HepG2 (cell line): ENCODE measurements around the gene ZAR1L. TPM values are rescaled to one million over a fixed set of nuclear protein-coding genes. Genes with fewer than 3 reads are reported as not detected.

ENCODE experiments used
- ARNT2 ChIP-seq: sonication (generic); formaldehyde crosslinking; IDR thresholded peaks from 2 replicates; pipeline ENCODE4 v1.8.0; 2022; ENCODE audit warnings: mild to moderate bottlenecking, low read depth, missing genetic modification reagents, moderate library complexity
- CENPX ChIP-seq: sonication (generic); formaldehyde crosslinking; IDR thresholded peaks from 2 replicates; pipeline ENCODE4 v1.9.0; 2021; ENCODE audit warnings: mild to moderate bottlenecking, missing genetic modification reagents, moderate library complexity
- FLYWCH1 ChIP-seq: sonication (generic); formaldehyde crosslinking; IDR thresholded peaks from 2 replicates; pipeline ENCODE4 v1.8.1; 2023; ENCODE audit warnings: mild to moderate bottlenecking, missing genetic modification reagents
- GABPB1 ChIP-seq: IDR thresholded peaks from 2 replicates; pipeline ENCODE4 v1.6.1; 2016; ENCODE audit warnings: mild to moderate bottlenecking, missing genetic modification reagents, moderate library complexity, missing compliant biosample characterization
- GTF3A ChIP-seq: sonication (generic); formaldehyde crosslinking; conservative IDR thresholded peaks from 2 replicates; pipeline ENCODE4 v1.4.0; 2020; ENCODE audit warnings: mild to moderate bottlenecking, missing genetic modification reagents
- HHEX ChIP-seq: IDR thresholded peaks from 2 replicates; pipeline ENCODE4 v1.6.1; 2016; ENCODE audit warnings: control low read depth
- NFIB ChIP-seq: sonication (generic); formaldehyde crosslinking; IDR thresholded peaks from 2 replicates; pipeline ENCODE4 v1.9.0; 2021; ENCODE audit warnings: missing genetic modification reagents, mild to moderate bottlenecking, borderline replicate concordance
- SMAD3 ChIP-seq: sonication (generic); formaldehyde crosslinking; IDR thresholded peaks from 2 replicates; pipeline ENCODE4 v1.4.0; 2020; ENCODE audit warnings: missing genetic modification reagents
- ZBTB20 ChIP-seq: sonication (generic); formaldehyde crosslinking; IDR thresholded peaks from 2 replicates; pipeline ENCODE4 v1.8.1; 2023; ENCODE audit warnings: missing genetic modification reagents, low read depth, mild to moderate bottlenecking, borderline replicate concordance
- ZBTB21 ChIP-seq: sonication (generic); formaldehyde crosslinking; IDR thresholded peaks from 2 replicates; pipeline ENCODE4 v1.4.0; 2020; ENCODE audit warnings: missing genetic modification reagents
- ZNF205 ChIP-seq: IDR thresholded peaks from 2 replicates; pipeline ENCODE4 v1.6.1; 2018; ENCODE audit warnings: missing biosample characterization, missing genetic modification reagents
- ZNF274 ChIP-seq: sonication (generic); formaldehyde crosslinking; IDR thresholded peaks from 2 replicates; pipeline ENCODE4 v1.5.1; 2020; ENCODE audit warnings: mild to moderate bottlenecking, missing genetic modification reagents
- ZNF432 ChIP-seq: sonication (generic); formaldehyde crosslinking; IDR thresholded peaks from 2 replicates; pipeline ENCODE4 v1.5.0; 2020; ENCODE audit warnings: missing genetic modification reagents, mild to moderate bottlenecking, borderline replicate concordance
- ZNF451 ChIP-seq: sonication (generic); formaldehyde crosslinking; IDR thresholded peaks from 2 replicates; pipeline ENCODE4 v1.5.0; 2020; ENCODE audit warnings: mild to moderate bottlenecking, missing genetic modification reagents
- ZNF720 ChIP-seq: sonication (generic); formaldehyde crosslinking; IDR thresholded peaks from 2 replicates; pipeline ENCODE4 v1.4.0; 2020; ENCODE audit warnings: missing genetic modification reagents
- ZNF883 ChIP-seq: sonication (generic); formaldehyde crosslinking; IDR thresholded peaks from 2 replicates; pipeline ENCODE4 v1.5.1; 2020; ENCODE audit warnings: mild to moderate bottlenecking, missing genetic modification reagents; ENCODE audit errors: not compliant biosample characterization
- ZSCAN9 ChIP-seq: IDR thresholded peaks from 2 replicates; pipeline ENCODE4 v1.6.1; 2016; ENCODE audit warnings: borderline replicate concordance
- polyA plus RNA-seq, 8 experiments: library from polyadenylated mRNA; depleted of rRNA in 3 of 8; stranded (reverse) in 7 of 8; unstranded in 1 of 8; fragments of >200 nt; fragmentation: Illumina TruSeq in 4 of 8; extraction: Trizol in 4 of 8; gene quantifications; 2 replicates each; pipeline versions ENCODE4 v1.2.1 to v1.2.3, GENCODE V29; 2011 to 2016; ENCODE audit warnings: low read depth in 4 of 8, missing spikeins in 1 of 8, mixed read lengths in 1 of 8; ENCODE audit not compliant: insufficient read depth in 1 of 8
- total RNA-seq, 5 experiments: library from RNA; depleted of rRNA; stranded (reverse); fragments of >200 nt; fragmentation: Illumina TruSeq; extraction: Trizol; gene quantifications; 2 replicates each; pipeline ENCODE4 v1.2.3, GENCODE V29; 2016; ENCODE audit warnings: low read depth in 1 of 5
- TF ChIP-seq, protein P1 (sequence below): sonication (generic); formaldehyde crosslinking; IDR thresholded peaks from 2 replicates; pipeline ENCODE4 v1.4.0; 2020; ENCODE audit warnings: missing genetic modification reagents
- TF ChIP-seq, protein P2 (sequence below): sonication (generic); formaldehyde crosslinking; IDR thresholded peaks from 2 replicates; pipeline ENCODE4; 2020; ENCODE audit warnings: missing genetic modification reagents, mild to moderate bottlenecking, borderline replicate concordance
- TF ChIP-seq, protein P3 (sequence below): sonication (generic); formaldehyde crosslinking; conservative IDR thresholded peaks from 2 replicates; pipeline ENCODE4 v1.8.0; 2022; ENCODE audit warnings: missing genetic modification reagents

Gene ZAR1L
- total and polyA plus RNA-seq, 2 of the 13 experiments (the other 11 are each of a cell fraction or from before 2014, with no cell fraction given) = 0.09 TPM; not detected in 1

DNA sequence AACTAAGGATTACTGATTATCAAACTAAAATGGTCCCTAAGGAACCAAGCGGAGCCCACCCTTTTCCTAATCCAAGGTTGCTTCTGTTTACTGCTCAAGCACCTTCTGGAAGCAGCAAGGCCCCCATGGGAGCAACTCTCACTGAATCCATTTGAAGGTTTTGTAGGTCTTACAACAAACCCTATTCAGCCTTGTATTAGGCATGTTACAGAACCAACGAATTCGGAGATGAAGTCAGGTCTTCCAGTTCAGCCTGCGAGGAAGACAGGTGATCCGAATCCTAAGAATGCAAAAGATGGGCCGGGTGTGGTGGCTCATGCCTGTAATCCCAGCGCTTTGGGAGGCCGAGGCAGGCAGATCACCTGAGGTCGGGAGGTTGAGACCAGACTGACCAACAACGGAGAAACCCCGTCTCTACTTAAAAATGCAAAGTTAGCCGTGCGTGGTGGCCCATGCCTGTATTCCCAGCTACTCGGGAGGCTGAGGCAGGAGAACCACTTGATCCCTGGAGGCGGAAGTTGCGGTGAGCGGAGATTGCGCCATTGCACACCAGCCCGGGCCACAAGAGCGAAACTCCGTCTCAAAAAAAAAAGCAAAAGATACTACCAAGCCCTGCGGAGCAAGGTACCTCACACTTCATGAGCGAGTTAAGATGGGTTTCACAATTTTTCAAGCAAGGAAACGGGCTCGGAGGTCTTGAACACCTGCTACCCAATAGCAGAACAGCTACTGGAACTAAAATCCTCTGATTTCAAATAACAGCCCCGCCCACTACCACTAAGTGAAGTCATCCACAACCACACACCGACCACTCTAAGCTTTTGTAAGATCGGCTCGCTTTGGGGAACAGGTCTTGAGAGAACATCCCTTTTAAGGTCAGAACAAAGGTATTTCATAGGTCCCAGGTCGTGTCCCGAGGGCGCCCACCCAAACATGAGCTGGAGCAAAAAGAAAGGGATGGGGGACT lies 609 bp downstream of the ZAR1L start (continued):
- TF ChIP-seq FLYWCH1 (CRISPR knock-in tag) (no peak), HHEX (CRISPR knock-in tag) (no peak), ARNT2 (CRISPR knock-in tag) (no peak), GTF3A (CRISPR knock-in tag) (0 out of 2 replicates have a peak, but pooled peaks have one; percentile 7), NFIB (CRISPR knock-in tag) (no peak), ZNF274 (CRISPR knock-in tag) (no peak), SMAD3 (CRISPR knock-in tag) (no peak), ZNF432 (CRISPR knock-in tag) (no peak), ZBTB20 (CRISPR knock-in tag) (no peak), GABPB1 (no peak), ZNF451 (no peak), ZSCAN9 (no peak), ZNF883 (CRISPR knock-in tag) (peak; percentile 28), CENPX (CRISPR knock-in tag) (no peak), ZNF720 (CRISPR knock-in tag) (no peak), ZNF205 (CRISPR knock-in tag) (no peak), ZBTB21 (CRISPR knock-in tag) (no peak)
- TF ChIP-seq, protein P1, sequence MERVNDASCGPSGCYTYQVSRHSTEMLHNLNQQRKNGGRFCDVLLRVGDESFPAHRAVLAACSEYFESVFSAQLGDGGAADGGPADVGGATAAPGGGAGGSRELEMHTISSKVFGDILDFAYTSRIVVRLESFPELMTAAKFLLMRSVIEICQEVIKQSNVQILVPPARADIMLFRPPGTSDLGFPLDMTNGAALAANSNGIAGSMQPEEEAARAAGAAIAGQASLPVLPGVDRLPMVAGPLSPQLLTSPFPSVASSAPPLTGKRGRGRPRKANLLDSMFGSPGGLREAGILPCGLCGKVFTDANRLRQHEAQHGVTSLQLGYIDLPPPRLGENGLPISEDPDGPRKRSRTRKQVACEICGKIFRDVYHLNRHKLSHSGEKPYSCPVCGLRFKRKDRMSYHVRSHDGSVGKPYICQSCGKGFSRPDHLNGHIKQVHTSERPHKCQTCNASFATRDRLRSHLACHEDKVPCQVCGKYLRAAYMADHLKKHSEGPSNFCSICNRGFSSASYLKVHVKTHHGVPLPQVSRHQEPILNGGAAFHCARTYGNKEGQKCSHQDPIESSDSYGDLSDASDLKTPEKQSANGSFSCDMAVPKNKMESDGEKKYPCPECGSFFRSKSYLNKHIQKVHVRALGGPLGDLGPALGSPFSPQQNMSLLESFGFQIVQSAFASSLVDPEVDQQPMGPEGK (CRISPR knock-in tag) = no peak
- TF ChIP-seq, protein P2, sequence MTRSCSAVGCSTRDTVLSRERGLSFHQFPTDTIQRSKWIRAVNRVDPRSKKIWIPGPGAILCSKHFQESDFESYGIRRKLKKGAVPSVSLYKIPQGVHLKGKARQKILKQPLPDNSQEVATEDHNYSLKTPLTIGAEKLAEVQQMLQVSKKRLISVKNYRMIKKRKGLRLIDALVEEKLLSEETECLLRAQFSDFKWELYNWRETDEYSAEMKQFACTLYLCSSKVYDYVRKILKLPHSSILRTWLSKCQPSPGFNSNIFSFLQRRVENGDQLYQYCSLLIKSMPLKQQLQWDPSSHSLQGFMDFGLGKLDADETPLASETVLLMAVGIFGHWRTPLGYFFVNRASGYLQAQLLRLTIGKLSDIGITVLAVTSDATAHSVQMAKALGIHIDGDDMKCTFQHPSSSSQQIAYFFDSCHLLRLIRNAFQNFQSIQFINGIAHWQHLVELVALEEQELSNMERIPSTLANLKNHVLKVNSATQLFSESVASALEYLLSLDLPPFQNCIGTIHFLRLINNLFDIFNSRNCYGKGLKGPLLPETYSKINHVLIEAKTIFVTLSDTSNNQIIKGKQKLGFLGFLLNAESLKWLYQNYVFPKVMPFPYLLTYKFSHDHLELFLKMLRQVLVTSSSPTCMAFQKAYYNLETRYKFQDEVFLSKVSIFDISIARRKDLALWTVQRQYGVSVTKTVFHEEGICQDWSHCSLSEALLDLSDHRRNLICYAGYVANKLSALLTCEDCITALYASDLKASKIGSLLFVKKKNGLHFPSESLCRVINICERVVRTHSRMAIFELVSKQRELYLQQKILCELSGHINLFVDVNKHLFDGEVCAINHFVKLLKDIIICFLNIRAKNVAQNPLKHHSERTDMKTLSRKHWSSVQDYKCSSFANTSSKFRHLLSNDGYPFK = no peak
- TF ChIP-seq, protein P3, sequence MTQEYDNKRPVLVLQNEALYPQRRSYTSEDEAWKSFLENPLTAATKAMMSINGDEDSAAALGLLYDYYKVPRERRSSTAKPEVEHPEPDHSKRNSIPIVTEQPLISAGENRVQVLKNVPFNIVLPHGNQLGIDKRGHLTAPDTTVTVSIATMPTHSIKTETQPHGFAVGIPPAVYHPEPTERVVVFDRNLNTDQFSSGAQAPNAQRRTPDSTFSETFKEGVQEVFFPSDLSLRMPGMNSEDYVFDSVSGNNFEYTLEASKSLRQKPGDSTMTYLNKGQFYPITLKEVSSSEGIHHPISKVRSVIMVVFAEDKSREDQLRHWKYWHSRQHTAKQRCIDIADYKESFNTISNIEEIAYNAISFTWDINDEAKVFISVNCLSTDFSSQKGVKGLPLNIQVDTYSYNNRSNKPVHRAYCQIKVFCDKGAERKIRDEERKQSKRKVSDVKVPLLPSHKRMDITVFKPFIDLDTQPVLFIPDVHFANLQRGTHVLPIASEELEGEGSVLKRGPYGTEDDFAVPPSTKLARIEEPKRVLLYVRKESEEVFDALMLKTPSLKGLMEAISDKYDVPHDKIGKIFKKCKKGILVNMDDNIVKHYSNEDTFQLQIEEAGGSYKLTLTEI (CRISPR knock-in tag) = no peak
